GM12878 (cell line): ENCODE data around the gene CUL5.

ENCODE experiments used
- BHLHE40 ChIP-seq, 2 experiments: fragments of 450-650 bp in 1 of 2; IDR thresholded peaks; 2 replicates each; pipeline ENCODE4 v1.6.1; 2011 to 2017; ENCODE audit warnings: low read depth in 2 of 2, borderline replicate concordance in 1 of 2, improper control_type of control experiment in 1 of 2, low read length in 1 of 2, mild to moderate bottlenecking in 1 of 2
- EZH2 ChIP-seq: IDR thresholded peaks from 2 replicates; pipeline ENCODE4 v1.6.1; 2012; ENCODE audit warnings: low read depth, mild to moderate bottlenecking, control low read depth, inconsistent platforms, low read length, borderline replicate concordance; ENCODE audit not compliant: control insufficient read depth
- MXI1 ChIP-seq: fragments of 150-350 bp; IDR thresholded peaks from 2 replicates; pipeline ENCODE4 v1.6.1; 2011; ENCODE audit warnings: low read depth, mild to moderate bottlenecking, inconsistent platforms, low read length, improper control_type of control experiment
- RFX5 ChIP-seq: IDR thresholded peaks from 2 replicates; pipeline ENCODE4 v1.6.1; 2011; ENCODE audit warnings: low read depth, low read length, improper control_type of control experiment
- TF ChIP-seq, protein P1 (sequence below), 3 experiments: IDR thresholded peaks in 2 of 3; conservative IDR thresholded peaks in 1 of 3; 2 replicates each; pipeline ENCODE4 v1.5.1; 2011; ENCODE audit warnings: low read depth in 3 of 3, low read length in 3 of 3, mild to moderate bottlenecking in 3 of 3, control low read depth in 2 of 3, moderate library complexity in 2 of 3, inconsistent platforms in 1 of 3, mixed read lengths in 1 of 3; ENCODE audit not compliant: control insufficient read depth in 2 of 3, insufficient read depth in 1 of 3; ENCODE audit errors: extremely low read depth in 1 of 3

DNA sequence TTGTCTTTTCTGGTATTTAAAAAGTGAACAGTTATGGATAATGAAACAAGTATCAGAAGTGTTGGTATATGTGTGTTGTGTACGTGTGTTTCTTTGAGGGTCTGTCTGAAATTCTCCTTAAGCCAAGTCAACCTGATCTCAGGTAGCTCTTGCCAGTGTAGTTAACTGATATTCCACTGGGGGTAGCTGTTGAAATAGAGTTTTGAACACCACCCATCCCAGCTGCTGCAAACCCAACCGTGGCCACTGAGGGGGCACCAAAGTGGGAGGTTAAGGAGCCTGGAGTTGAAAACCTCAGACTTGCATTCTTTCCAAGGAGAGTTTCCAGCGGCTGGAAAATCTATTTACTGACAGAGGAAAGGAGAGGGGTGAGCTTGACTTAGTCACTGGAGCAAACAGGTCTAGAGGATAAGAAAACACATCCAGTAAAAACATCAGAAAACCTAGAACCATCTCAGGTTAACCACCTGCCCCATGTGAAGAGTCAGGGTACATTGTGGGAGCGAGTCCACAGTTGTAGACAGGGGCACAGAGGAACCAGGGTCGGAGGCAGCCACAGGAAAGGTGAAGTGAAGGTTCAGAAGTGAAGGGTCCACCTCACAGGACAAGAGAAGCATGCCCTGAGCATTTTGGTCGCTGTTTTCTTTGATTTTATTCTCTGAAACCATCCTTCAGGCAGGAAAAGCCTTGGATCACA lies 8.8 kb upstream of the CUL5 start:
- TF ChIP-seq RFX5, result no peak
- no peak for TF ChIP-seq BHLHE40 (IDR thresholded peaks at IDR 0.05; ENCODE audit: borderline replicate concordance in 1 of 2, low read depth in 2 of 2, low read length in 1 of 2)
- no peak for TF ChIP-seq MXI1
- TF ChIP-seq, protein P1, sequence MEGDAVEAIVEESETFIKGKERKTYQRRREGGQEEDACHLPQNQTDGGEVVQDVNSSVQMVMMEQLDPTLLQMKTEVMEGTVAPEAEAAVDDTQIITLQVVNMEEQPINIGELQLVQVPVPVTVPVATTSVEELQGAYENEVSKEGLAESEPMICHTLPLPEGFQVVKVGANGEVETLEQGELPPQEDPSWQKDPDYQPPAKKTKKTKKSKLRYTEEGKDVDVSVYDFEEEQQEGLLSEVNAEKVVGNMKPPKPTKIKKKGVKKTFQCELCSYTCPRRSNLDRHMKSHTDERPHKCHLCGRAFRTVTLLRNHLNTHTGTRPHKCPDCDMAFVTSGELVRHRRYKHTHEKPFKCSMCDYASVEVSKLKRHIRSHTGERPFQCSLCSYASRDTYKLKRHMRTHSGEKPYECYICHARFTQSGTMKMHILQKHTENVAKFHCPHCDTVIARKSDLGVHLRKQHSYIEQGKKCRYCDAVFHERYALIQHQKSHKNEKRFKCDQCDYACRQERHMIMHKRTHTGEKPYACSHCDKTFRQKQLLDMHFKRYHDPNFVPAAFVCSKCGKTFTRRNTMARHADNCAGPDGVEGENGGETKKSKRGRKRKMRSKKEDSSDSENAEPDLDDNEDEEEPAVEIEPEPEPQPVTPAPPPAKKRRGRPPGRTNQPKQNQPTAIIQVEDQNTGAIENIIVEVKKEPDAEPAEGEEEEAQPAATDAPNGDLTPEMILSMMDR (IDR thresholded peaks at IDR 0.05 in 2 of 3, conservative IDR thresholded peaks at IDR 0.05 in 1 of 3; ENCODE audit: control insufficient read depth in 2 of 3, extremely low read depth in 1 of 3, insufficient read depth in 1 of 3, low read depth in 3 of 3, low read length in 3 of 3), result peak; percentile 74 to 78 (median 75)
- no peak for TF ChIP-seq EZH2
